GM19043 (cell line): ENCODE data around the gene PARVG.

Source experiments
- ATAC-seq: cut with Tn5 transposase; IDR thresholded peaks from one replicate; pipeline ENCODE4 v1.9.1; 2021; ENCODE audit warnings: low read depth; ENCODE audit not compliant: unreplicated experiment

PARVG gene

GRCh38 chr22:44179196-44179988 is 1.3 kb upstream of the PARVG start:
- ATAC-seq: no peak

- ATAC-seq: no peak
Observed at GRCh38 chr22:44179989-44180705, 578 bp upstream of the PARVG start.

GRCh38 chr22:44181033-44181911 is 547 bp downstream of the PARVG start:
- no peak for ATAC-seq

GRCh38 chr22:44181912-44182587 is 1.3 kb downstream of the PARVG start:
- no peak for ATAC-seq

DNA sequence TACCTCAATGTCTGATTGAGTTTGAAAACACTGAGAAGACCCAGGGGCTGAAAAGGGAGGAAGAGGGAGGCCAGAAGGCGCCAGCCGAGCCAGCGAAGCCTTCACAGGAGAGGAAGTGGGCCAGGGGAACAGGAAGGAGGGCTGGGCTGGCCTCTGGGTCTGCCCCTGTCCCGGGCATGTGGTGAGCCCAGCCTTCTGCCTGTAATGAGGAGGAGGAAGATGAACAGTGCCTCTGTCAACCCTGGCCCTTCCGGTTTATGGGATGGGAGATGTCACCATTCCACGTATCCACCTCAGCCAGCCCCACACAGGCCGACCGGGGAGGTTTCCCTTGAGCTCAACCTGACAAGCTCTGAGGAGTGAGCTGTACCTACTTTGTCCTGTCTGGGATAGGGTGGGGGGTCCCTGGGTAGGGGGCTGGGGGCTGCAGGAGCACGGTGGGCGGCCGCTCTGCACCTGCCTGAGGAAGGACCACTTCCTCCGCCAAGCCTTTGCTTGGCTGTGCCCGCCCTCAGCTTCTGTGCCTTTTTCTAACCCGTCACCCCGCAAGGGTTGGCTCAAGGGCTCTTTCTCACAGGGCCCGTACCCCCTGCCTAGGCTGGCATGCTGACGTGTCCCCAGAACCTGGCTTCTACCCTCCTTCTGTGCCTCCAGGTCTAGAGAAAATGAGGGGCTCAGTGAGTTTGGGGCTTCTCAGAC is 2.0 kb downstream of the PARVG start:
- ATAC-seq: no peak

- ATAC-seq: no peak
Observed at GRCh38 chr22:44183287-44183588, 2.5 kb downstream of the PARVG start.

- no peak for ATAC-seq
Observed at GRCh38 chr22:44184006-44184405, 3.3 kb downstream of the PARVG start.

- no peak for ATAC-seq
Observed at GRCh38 chr22:44185237-44186120, 4.8 kb downstream of the PARVG start.

- ATAC-seq: no peak
Observed at GRCh38 chr22:44186121-44186510, 5.4 kb downstream of the PARVG start.

DNA sequence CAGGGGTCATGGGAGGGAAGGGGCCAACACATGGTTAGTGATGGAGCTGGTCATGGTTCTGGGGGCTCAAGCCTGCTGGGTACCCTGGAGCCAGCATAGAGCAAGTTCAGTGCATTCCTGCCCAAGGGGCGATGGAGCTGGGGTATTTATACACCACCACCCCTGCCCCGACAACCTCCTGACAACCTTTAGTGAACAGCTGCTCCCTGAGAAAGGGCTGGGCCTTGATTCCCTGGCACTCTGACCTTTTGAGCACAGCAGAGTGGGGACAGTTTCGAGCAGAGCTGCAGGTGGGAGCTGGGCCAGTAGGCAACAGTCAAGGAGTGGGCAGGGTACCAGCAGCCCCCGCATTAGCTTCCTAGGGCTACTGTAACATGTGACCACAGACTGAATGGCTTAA is 6.0 kb downstream of the PARVG start:
- ATAC-seq: no peak

DNA sequence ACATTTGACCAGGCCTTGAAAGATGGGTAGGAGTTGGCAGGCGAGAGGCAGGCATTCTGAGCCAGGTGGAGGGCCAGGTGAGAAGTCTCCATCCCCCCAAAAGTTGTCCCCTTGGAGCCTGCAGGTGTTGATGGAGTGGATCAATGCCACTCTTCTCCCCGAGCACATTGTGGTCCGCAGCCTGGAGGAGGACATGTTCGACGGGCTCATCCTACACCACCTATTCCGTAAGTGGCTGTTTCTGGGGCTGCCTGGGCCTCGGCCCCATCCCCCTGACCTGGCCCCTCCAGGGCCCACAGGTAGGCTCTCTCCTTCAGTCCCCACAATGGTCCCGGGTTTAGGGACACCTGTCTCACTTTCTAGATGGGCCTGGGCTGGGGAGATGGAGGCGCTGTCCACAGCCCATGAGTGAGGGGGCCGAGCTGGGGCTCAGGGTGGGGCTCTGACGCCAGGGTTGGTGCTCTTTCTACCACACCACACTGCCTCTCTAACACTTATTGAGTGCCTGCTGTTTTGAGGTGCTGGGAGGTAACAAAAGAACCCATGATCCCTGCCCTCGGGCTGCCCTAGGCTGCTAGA is 7.0 kb downstream of the PARVG start:
- ATAC-seq: no peak

DNA sequence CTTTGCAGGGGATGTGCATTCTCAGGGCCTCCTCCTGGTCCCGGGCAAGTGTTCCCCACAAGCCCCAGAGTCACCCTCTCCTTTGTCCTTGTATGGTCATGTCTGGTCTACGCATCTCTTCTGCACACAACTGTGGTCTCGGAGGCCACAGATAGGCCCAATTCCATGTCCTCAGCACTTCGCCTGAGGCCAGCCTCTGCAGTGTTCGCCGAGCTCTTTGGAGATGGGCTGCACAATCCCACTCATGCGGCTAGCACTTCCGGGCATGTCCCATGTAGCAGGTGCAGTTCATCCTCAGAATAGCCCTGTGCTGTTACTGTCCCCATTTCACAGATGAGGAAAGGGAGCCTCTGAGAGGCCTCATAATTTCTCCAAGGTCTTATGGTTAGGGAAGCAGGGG is 7.6 kb downstream of the PARVG start:
- ATAC-seq: no peak

DNA sequence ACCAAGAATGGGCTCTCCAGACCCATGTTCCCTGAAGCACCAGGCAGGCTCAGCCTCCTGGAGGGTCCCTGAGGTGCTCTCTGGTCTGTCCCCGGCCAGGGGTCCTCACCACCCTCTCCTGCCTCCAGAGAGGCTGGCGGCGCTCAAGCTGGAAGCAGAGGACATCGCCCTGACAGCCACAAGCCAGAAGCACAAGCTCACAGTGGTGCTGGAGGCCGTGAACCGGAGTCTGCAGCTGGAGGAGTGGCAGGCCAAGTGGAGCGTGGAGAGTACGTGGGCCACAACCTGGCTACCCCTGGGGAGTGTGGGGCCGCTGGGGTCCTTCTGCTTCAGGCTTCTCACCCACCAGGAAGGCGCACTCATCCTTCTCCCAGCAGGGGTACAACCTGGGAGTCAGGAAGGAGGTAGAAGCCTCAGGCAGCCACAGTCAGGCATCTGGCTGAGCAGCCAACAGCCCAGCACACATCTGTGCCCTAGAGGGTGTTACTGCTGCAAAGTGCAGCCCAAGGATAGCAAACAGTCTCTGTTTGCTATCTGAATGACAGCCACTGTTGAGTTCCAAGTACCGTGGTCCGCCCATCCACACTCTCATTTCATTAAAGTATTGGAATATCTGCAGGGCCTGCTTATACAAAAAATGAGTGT is 8.4 kb downstream of the PARVG start:
- no peak for ATAC-seq

GRCh38 chr22:44190381-44190976 is 9.8 kb downstream of the PARVG start:
- ATAC-seq: no peak

DNA sequence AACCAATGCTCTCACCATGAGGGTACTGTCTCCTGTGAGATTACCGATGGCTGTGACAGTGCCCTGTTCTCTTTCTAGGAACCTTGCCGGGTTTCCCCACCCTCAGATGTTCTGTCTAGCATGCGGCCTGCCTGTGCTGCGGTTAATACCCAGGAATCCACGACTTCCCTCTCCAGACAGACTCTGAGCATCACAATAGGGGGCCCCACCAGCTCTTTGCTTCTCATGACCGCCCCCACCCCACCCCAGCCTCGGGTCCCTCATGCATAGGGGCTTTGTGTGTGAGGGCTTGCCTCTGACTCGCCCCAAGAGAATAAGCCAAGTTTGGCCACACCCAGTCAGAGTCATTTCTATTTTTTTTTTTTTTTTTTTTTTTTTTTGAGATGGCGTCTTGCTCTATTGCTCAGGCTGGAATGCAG is 10.3 kb downstream of the PARVG start:
- no peak for ATAC-seq

- no peak for ATAC-seq
Observed at GRCh38 chr22:44192098-44192815, 11.5 kb downstream of the PARVG start.

GRCh38 chr22:44192816-44193534 is 12.2 kb downstream of the PARVG start:
- ATAC-seq: no peak
